HepG2 (cell line): Measurements from ENCODE around the gene WNT3A. TPM values are rescaled to one million over a fixed set of nuclear protein-coding genes. Genes with fewer than 3 reads are reported as not detected.

ENCODE experiments used
- CHD2 ChIP-seq: IDR thresholded peaks from 2 replicates; pipeline ENCODE4 v1.6.1; 2011; ENCODE audit warnings: low read depth, low read length, improper control_type of control experiment
- HOXA7 ChIP-seq: sonication (generic); formaldehyde crosslinking; IDR thresholded peaks from 2 replicates; pipeline ENCODE4 v1.8.1; 2022; ENCODE audit warnings: mild to moderate bottlenecking, missing genetic modification reagents, moderate library complexity
- KLF15 ChIP-seq: sonication (generic); formaldehyde crosslinking; IDR thresholded peaks from 2 replicates; pipeline ENCODE4 v1.8.1; 2023; ENCODE audit warnings: borderline replicate concordance, mild to moderate bottlenecking, inconsistent platforms, missing genetic modification reagents, mixed read lengths
- REPIN1 ChIP-seq: sonication (generic); formaldehyde crosslinking; IDR thresholded peaks from 2 replicates; pipeline ENCODE4 v1.8.0; 2022; ENCODE audit warnings: missing genetic modification reagents, low read depth, mild to moderate bottlenecking, borderline replicate concordance
- TCF12 ChIP-seq, 2 experiments: fragments of 450-650 bp in 1 of 2; sonication (generic) in 1 of 2; formaldehyde crosslinking in 1 of 2; IDR thresholded peaks; 2 replicates each; pipeline versions ENCODE4 v1.6.1 to v1.8.0; 2017 to 2022; ENCODE audit warnings: antibody characterized with exemption in 1 of 2, mild to moderate bottlenecking in 1 of 2, missing genetic modification reagents in 1 of 2, moderate library complexity in 1 of 2
- ZNF260 ChIP-seq: sonication (generic); formaldehyde crosslinking; IDR thresholded peaks from 2 replicates; pipeline ENCODE4 v1.4.0; 2020; ENCODE audit warnings: missing genetic modification reagents, low read depth, mild to moderate bottlenecking, borderline replicate concordance
- ZNF589 ChIP-seq: sonication (generic); formaldehyde crosslinking; conservative IDR thresholded peaks from 2 replicates; pipeline ENCODE4 v1.8.0; 2022; ENCODE audit warnings: mild to moderate bottlenecking, moderate library complexity, missing genetic modification reagents
- polyA plus RNA-seq, 8 experiments: library from polyadenylated mRNA; depleted of rRNA in 3 of 8; stranded (reverse) in 7 of 8; unstranded in 1 of 8; fragments of >200 nt; fragmentation: Illumina TruSeq in 4 of 8; extraction: Trizol in 4 of 8; gene quantifications; 2 replicates each; pipeline versions ENCODE4 v1.2.1 to v1.2.3, GENCODE V29; 2011 to 2016; ENCODE audit warnings: low read depth in 4 of 8, missing spikeins in 1 of 8, mixed read lengths in 1 of 8; ENCODE audit not compliant: insufficient read depth in 1 of 8
- total RNA-seq, 5 experiments: library from RNA; depleted of rRNA; stranded (reverse); fragments of >200 nt; fragmentation: Illumina TruSeq; extraction: Trizol; gene quantifications; 2 replicates each; pipeline ENCODE4 v1.2.3, GENCODE V29; 2016; ENCODE audit warnings: low read depth in 1 of 5
- TF ChIP-seq, protein P1 (sequence below): sonication (generic); formaldehyde crosslinking; IDR thresholded peaks from 2 replicates; pipeline ENCODE4 v1.5.0; 2020; ENCODE audit warnings: missing genetic modification reagents, mild to moderate bottlenecking, borderline replicate concordance
- TF ChIP-seq, protein P2 (sequence below): sonication (generic); formaldehyde crosslinking; IDR thresholded peaks from 2 replicates; pipeline ENCODE4 v1.5.1; 2020; ENCODE audit warnings: missing genetic modification reagents, mild to moderate bottlenecking, borderline replicate concordance
- TF ChIP-seq, protein P3 (sequence below): sonication (generic); formaldehyde crosslinking; IDR thresholded peaks from 2 replicates; pipeline ENCODE4 v1.5.0; 2020; ENCODE audit warnings: mild to moderate bottlenecking, missing genetic modification reagents, borderline replicate concordance
- TF ChIP-seq, protein P4 (sequence below): sonication (generic); formaldehyde crosslinking; IDR thresholded peaks from 2 replicates; pipeline ENCODE4 v1.5.0; 2020; ENCODE audit warnings: missing genetic modification reagents
- TF ChIP-seq, protein P5 (sequence below): fragments of 450-650 bp; IDR thresholded peaks from 2 replicates; pipeline ENCODE4 v1.6.1; 2017; ENCODE audit warnings: mild to moderate bottlenecking
- TF ChIP-seq, protein P6 (sequence below): sonication (generic); formaldehyde crosslinking; IDR thresholded peaks from 2 replicates; pipeline ENCODE4 v1.8.1; 2022; ENCODE audit warnings: low read depth, mild to moderate bottlenecking, missing genetic modification reagents

Gene WNT3A
- total and polyA plus RNA-seq, 2 of the 13 experiments (the other 11 are each of a cell fraction or from before 2014, with no cell fraction given), result not detected

DNA sequence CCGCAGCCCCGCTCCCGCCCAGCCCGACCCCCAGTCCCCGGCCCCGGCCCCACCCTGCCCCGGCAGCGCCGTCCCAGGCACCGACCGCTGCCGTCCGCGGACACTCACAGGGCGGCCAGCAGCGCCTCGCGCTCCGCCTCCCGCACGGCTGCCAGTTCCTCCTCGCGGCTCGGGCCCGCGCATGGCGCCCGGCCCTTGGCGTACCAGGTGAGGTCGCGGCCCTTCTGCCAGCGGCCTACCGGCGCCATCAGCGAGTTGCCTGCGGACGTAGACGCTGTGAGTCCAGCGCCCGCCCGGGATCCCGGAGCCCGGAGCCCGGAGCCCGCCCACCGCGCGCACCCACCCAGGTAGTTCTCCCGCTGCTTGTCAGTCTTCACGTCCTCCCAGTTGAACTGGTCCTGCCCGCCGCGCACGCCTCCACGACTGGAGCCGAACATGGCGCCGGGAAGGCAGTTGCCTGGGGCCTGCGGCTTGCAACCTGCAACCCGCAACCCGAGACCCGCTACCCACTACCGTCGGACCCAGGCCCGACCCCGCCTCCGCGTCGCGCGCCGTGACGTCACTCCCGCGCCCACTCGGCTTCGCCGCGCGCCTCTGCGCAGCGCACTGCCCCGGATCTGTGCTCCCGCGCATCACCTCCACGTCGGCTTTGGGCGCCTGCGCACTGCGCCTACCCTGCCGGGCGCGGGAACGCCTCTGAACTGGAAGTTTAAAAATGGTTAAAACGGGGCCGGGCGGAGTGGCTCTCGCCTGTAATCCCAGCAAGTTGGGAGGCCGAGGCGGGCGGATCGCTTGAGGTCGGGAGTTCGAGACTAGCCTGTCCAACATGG lies 96.2 kb downstream of the WNT3A start, which contains the start of gene C1orf35 (continued):
- TF ChIP-seq CHD2, result no peak
- TF ChIP-seq, protein P1, sequence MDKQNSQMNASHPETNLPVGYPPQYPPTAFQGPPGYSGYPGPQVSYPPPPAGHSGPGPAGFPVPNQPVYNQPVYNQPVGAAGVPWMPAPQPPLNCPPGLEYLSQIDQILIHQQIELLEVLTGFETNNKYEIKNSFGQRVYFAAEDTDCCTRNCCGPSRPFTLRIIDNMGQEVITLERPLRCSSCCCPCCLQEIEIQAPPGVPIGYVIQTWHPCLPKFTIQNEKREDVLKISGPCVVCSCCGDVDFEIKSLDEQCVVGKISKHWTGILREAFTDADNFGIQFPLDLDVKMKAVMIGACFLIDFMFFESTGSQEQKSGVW (CRISPR knock-in tag), result no peak
- TF ChIP-seq HOXA7 (CRISPR knock-in tag), result no peak
- no peak for TF ChIP-seq ZNF260 (CRISPR knock-in tag)
- peak; percentile 18; the same call in 1 of the 2 replicates for TF ChIP-seq KLF15 (CRISPR knock-in tag)
- no peak for TF ChIP-seq TCF12 (IDR thresholded peaks at IDR 0.05)
- TF ChIP-seq TCF12 (CRISPR knock-in tag; IDR thresholded peaks at IDR 0.05), result 0 out of 2 replicates have a peak, but pooled peaks have one; percentile 16
- TF ChIP-seq, protein P2, sequence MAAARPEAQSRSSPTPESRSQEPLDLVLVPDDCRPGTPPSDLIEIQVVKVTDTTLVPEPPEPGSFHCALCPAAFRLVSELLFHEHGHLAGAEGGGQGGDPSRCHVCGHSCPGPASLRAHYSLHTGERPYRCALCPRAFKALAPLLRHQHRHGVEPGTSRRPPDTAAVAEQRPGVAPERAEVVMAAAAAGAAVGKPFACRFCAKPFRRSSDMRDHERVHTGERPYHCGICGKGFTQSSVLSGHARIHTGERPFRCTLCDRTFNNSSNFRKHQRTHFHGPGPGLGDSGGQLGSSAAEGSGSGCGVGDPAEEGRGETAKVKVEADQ (CRISPR knock-in tag), result no peak; the same call in 1 of the 2 replicates
- TF ChIP-seq REPIN1, result peak; percentile 95
- TF ChIP-seq ZNF589 (CRISPR knock-in tag), result peak; percentile 89
- TF ChIP-seq, protein P3, sequence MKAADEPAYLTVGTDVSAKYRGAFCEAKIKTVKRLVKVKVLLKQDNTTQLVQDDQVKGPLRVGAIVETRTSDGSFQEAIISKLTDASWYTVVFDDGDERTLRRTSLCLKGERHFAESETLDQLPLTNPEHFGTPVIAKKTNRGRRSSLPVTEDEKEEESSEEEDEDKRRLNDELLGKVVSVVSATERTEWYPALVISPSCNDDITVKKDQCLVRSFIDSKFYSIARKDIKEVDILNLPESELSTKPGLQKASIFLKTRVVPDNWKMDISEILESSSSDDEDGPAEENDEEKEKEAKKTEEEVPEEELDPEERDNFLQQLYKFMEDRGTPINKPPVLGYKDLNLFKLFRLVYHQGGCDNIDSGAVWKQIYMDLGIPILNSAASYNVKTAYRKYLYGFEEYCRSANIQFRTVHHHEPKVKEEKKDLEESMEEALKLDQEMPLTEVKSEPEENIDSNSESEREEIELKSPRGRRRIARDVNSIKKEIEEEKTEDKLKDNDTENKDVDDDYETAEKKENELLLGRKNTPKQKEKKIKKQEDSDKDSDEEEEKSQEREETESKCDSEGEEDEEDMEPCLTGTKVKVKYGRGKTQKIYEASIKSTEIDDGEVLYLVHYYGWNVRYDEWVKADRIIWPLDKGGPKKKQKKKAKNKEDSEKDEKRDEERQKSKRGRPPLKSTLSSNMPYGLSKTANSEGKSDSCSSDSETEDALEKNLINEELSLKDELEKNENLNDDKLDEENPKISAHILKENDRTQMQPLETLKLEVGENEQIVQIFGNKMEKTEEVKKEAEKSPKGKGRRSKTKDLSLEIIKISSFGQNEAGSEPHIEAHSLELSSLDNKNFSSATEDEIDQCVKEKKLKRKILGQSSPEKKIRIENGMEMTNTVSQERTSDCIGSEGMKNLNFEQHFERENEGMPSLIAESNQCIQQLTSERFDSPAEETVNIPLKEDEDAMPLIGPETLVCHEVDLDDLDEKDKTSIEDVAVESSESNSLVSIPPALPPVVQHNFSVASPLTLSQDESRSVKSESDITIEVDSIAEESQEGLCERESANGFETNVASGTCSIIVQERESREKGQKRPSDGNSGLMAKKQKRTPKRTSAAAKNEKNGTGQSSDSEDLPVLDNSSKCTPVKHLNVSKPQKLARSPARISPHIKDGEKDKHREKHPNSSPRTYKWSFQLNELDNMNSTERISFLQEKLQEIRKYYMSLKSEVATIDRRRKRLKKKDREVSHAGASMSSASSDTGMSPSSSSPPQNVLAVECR (CRISPR knock-in tag), result peak; percentile 98
- TF ChIP-seq, protein P4, sequence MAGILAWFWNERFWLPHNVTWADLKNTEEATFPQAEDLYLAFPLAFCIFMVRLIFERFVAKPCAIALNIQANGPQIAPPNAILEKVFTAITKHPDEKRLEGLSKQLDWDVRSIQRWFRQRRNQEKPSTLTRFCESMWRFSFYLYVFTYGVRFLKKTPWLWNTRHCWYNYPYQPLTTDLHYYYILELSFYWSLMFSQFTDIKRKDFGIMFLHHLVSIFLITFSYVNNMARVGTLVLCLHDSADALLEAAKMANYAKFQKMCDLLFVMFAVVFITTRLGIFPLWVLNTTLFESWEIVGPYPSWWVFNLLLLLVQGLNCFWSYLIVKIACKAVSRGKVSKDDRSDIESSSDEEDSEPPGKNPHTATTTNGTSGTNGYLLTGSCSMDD (CRISPR knock-in tag), result 0 out of 2 replicates have a peak, but pooled peaks have one; percentile 56
- TF ChIP-seq, protein P5, sequence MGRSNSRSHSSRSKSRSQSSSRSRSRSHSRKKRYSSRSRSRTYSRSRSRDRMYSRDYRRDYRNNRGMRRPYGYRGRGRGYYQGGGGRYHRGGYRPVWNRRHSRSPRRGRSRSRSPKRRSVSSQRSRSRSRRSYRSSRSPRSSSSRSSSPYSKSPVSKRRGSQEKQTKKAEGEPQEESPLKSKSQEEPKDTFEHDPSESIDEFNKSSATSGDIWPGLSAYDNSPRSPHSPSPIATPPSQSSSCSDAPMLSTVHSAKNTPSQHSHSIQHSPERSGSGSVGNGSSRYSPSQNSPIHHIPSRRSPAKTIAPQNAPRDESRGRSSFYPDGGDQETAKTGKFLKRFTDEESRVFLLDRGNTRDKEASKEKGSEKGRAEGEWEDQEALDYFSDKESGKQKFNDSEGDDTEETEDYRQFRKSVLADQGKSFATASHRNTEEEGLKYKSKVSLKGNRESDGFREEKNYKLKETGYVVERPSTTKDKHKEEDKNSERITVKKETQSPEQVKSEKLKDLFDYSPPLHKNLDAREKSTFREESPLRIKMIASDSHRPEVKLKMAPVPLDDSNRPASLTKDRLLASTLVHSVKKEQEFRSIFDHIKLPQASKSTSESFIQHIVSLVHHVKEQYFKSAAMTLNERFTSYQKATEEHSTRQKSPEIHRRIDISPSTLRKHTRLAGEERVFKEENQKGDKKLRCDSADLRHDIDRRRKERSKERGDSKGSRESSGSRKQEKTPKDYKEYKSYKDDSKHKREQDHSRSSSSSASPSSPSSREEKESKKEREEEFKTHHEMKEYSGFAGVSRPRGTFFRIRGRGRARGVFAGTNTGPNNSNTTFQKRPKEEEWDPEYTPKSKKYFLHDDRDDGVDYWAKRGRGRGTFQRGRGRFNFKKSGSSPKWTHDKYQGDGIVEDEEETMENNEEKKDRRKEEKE, result no peak
- TF ChIP-seq, protein P6, sequence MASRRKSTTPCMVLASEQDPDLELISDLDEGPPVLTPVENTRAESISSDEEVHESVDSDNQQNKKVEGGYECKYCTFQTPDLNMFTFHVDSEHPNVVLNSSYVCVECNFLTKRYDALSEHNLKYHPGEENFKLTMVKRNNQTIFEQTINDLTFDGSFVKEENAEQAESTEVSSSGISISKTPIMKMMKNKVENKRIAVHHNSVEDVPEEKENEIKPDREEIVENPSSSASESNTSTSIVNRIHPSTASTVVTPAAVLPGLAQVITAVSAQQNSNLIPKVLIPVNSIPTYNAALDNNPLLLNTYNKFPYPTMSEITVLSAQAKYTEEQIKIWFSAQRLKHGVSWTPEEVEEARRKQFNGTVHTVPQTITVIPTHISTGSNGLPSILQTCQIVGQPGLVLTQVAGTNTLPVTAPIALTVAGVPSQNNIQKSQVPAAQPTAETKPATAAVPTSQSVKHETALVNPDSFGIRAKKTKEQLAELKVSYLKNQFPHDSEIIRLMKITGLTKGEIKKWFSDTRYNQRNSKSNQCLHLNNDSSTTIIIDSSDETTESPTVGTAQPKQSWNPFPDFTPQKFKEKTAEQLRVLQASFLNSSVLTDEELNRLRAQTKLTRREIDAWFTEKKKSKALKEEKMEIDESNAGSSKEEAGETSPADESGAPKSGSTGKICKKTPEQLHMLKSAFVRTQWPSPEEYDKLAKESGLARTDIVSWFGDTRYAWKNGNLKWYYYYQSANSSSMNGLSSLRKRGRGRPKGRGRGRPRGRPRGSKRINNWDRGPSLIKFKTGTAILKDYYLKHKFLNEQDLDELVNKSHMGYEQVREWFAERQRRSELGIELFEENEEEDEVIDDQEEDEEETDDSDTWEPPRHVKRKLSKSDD, result peak; percentile 95
